Tibial nerve (tissue), 3 donors: ENCODE measurements around the gene CHRNA10.

Experiments
- CTCF ChIP-seq, 5 experiments: fragments of 200-600 bp in 3 of 5; fragments of 450-650 bp in 2 of 5; sonication (generic) in 3 of 5; IDR thresholded peaks; one replicate each; pipeline ENCODE4 v1.5.1; 2016 to 2019; ENCODE audit warnings: antibody characterized with exemption in 5 of 5, mild to moderate bottlenecking in 3 of 5, moderate library complexity in 2 of 5
- POLR2A ChIP-seq, 2 donors: fragments of 450-650 bp; IDR thresholded peaks; one replicate each; pipeline ENCODE4 v1.6.1; 2017; ENCODE audit warnings: antibody characterized with exemption in 2 of 2, mild to moderate bottlenecking in 2 of 2, moderate library complexity in 2 of 2

- TF ChIP-seq CTCF (IDR thresholded peaks at IDR 0.05) = no peak
- no peak for TF ChIP-seq POLR2A (IDR thresholded peaks at IDR 0.05)
These were observed 7.9 kb upstream of the CHRNA10 start for GRCh38 chr11:3679077-3679476.
